Gastroesophageal sphincter (tissue), 3 donors: ENCODE measurements around the gene SLC23A2.

Experiments used
- CTCF ChIP-seq, 4 experiments: fragments of 200-600 bp in 2 of 4; fragments of 450-650 bp in 2 of 4; sonication (generic) in 1 of 4; IDR thresholded peaks; one replicate each; pipeline ENCODE4 v1.5.1; 2017 to 2019; ENCODE audit warnings: antibody characterized with exemption in 4 of 4, mild to moderate bottlenecking in 2 of 4, moderate library complexity in 2 of 4
- EP300 ChIP-seq: sonication (generic); formaldehyde crosslinking; IDR thresholded peaks from one replicate; pipeline ENCODE4 v1.6.1; 2017; ENCODE audit warnings: antibody characterized with exemption, mild to moderate bottlenecking
- POLR2A ChIP-seq, 2 donors: fragments of 450-650 bp; IDR thresholded peaks; one replicate each; pipeline ENCODE4 v1.6.1; 2017; ENCODE audit warnings: antibody characterized with exemption in 2 of 2, mild to moderate bottlenecking in 2 of 2, moderate library complexity in 1 of 2

DNA sequence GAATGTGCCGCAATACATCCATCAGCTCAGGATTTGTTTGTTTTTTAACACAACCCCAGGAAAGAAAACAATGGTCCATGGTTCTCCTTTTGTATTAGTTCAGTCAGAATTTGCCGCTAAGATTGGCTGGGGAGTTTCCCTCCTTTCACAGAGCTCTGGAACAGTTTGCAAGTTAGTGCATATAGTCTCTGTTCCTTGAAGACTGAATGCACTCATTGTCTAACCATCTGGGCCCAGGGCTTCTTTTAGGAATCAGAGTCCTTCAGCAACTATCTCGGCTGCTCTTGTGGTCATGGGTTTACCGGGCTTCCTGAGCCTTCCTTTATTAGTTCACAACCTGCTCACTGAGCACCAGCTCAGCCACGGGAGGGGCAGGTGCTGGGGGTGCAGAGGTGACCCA, 121.3 kb downstream of the SLC23A2 start:
- no peak for TF ChIP-seq POLR2A (IDR thresholded peaks at IDR 0.05)
- no peak for TF ChIP-seq CTCF (IDR thresholded peaks at IDR 0.05)
- TF ChIP-seq EP300, result no peak
